ENCODE results near the gene TMX3.

- TF ChIP-seq CTCF (IDR thresholded peaks at IDR 0.05) (no peak), EZH2 (IDR thresholded peaks at IDR 0.05) (no peak)
Observed at GRCh38 chr18:68725346-68725745, 10.4 kb upstream of the TMX3 start.

Measured in neural progenitor cell (in vitro differentiated cells).